ENCODE measurements around the gene AGBL3. TPM values are rescaled to one million over a fixed set of nuclear protein-coding genes. Genes with fewer than 3 reads are reported as not detected.

AGBL3 gene
- polyA plus RNA-seq, 3 donors = 0.03 to 0.20 (median 0.12) TPM

DNA sequence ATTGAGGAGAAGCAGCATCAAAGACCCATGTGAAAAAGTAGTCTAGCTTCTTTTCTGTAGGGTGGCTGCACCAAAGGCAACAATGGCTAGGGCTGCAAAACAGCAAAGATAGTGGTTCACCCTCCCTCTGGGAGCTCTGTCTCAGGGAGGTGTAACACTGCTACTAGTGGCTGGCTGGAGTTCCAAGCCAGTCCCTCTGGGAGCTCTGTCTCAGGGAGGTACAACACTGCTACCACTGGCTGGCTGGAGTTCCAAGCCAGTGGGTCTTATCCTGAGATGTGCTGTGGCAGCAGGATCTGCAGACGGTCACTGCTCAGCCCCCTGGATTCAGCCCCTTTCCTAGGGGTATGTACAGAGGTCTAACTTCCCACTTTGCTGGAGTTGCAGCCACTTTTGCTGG, 123.7 kb downstream of the AGBL3 start:
- intact Hi-C loops (cut with micrococcal nuclease) = loop anchor here in 1 of 2 donors (10.0 kb wide), 1 partner anchor 55 kb away; no protein-coding TSS in a partner anchor
- Histone ChIP-seq H3K4me3 (replicated peaks in 1 of 3; ENCODE audit: low read depth in 2 of 3, low read length in 3 of 3) (no peak overlapping the region), H3K9me3 (replicated peaks in 1 of 2; ENCODE audit: control insufficient read depth in 1 of 2, insufficient read depth in 1 of 2, low read length in 2 of 2) (no peaks in the 10 kb centered on the region), H3K27ac (ENCODE audit: low read depth in 1 of 2, low read length in 2 of 2) (no peak overlapping the region), H4K20me1 (ENCODE audit: insufficient read depth, low read length) (no peaks in the 10 kb centered on the region), H3K4me2 (replicated peaks; ENCODE audit: extremely low read depth, low read length, poor library complexity, severe bottlenecking) (no peak overlapping the region), H3K36me3 (replicated peaks in 1 of 2; ENCODE audit: control insufficient read depth in 1 of 2, insufficient read depth in 2 of 2, low read length in 2 of 2) (no peaks in the 10 kb centered on the region), H3K27me3 (ENCODE audit: control insufficient read depth in 2 of 2, insufficient read depth in 2 of 2, low read length in 2 of 2) (no peaks in the 10 kb centered on the region), H3K4me1 (ENCODE audit: control insufficient read depth in 1 of 2, insufficient read depth in 2 of 2, low read length in 2 of 2) (no peaks in the 10 kb centered on the region), H3K9ac (ENCODE audit: insufficient read depth, low read length, poor library complexity, severe bottlenecking) (no peak overlapping the region), H2AFZ (ENCODE audit: insufficient read depth, low read depth, low read length, poor library complexity, severe bottlenecking) (no peak overlapping the region), H3K79me2 (ENCODE audit: insufficient read depth, low read length) (no peaks in the 10 kb centered on the region)
- peaks cover 0 to 7% (median 4%) of the 10 kb centered on the region in 7 donors for H3K9me3 Mint-ChIP-seq
- no peaks in the 10 kb centered on the region for H3K27me3 Mint-ChIP-seq (ENCODE audit: low read depth in 3 of 3)
- no peak overlapping the region for H3K4me3 Mint-ChIP-seq
- WGBS (ENCODE audit: insufficient coverage) = 90% methylated on average over 1 of the region's 1 CpG
- TF ChIP-seq, protein P1, sequence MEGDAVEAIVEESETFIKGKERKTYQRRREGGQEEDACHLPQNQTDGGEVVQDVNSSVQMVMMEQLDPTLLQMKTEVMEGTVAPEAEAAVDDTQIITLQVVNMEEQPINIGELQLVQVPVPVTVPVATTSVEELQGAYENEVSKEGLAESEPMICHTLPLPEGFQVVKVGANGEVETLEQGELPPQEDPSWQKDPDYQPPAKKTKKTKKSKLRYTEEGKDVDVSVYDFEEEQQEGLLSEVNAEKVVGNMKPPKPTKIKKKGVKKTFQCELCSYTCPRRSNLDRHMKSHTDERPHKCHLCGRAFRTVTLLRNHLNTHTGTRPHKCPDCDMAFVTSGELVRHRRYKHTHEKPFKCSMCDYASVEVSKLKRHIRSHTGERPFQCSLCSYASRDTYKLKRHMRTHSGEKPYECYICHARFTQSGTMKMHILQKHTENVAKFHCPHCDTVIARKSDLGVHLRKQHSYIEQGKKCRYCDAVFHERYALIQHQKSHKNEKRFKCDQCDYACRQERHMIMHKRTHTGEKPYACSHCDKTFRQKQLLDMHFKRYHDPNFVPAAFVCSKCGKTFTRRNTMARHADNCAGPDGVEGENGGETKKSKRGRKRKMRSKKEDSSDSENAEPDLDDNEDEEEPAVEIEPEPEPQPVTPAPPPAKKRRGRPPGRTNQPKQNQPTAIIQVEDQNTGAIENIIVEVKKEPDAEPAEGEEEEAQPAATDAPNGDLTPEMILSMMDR (IDR thresholded peaks at IDR 0.05) = no peak
- H3K27ac Mint-ChIP-seq = no peak overlapping the region
- no peaks in the 10 kb centered on the region for H3K36me3 Mint-ChIP-seq
- no peak for DNase-seq
- H3K4me1 Mint-ChIP-seq = no peaks in the 10 kb centered on the region

- Histone ChIP-seq H3K4me2 (replicated peaks; ENCODE audit: extremely low read depth, low read length, poor library complexity, severe bottlenecking) (no peak overlapping the region), H3K9me3 (replicated peaks in 1 of 2; ENCODE audit: control insufficient read depth in 1 of 2, insufficient read depth in 1 of 2, low read length in 2 of 2) (no peaks in the 10 kb centered on the region), H3K36me3 (replicated peaks in 1 of 2; ENCODE audit: control insufficient read depth in 1 of 2, insufficient read depth in 2 of 2, low read length in 2 of 2) (no peaks in the 10 kb centered on the region), H3K27ac (ENCODE audit: low read depth in 1 of 2, low read length in 2 of 2) (no peak overlapping the region), H4K20me1 (ENCODE audit: insufficient read depth, low read length) (no peaks in the 10 kb centered on the region), H3K4me1 (ENCODE audit: control insufficient read depth in 1 of 2, insufficient read depth in 2 of 2, low read length in 2 of 2) (no peaks in the 10 kb centered on the region), H3K79me2 (ENCODE audit: insufficient read depth, low read length) (no peaks in the 10 kb centered on the region), H3K27me3 (ENCODE audit: control insufficient read depth in 2 of 2, insufficient read depth in 2 of 2, low read length in 2 of 2) (no peaks in the 10 kb centered on the region), H3K4me3 (replicated peaks in 1 of 3; ENCODE audit: low read depth in 2 of 3, low read length in 3 of 3) (no peak overlapping the region), H2AFZ (ENCODE audit: insufficient read depth, low read depth, low read length, poor library complexity, severe bottlenecking) (no peak overlapping the region), H3K9ac (ENCODE audit: insufficient read depth, low read length, poor library complexity, severe bottlenecking) (no peak overlapping the region)
- DNase-seq = peak in 2 of 3 donors; percentile 14 to 17
- H3K4me1 Mint-ChIP-seq = no peaks in the 10 kb centered on the region
- TF ChIP-seq, protein P1 (IDR thresholded peaks at IDR 0.05) = no peak
- intact Hi-C loops (cut with micrococcal nuclease) = loop anchor here in 1 of 2 donors (10.0 kb wide), 1 partner anchor 53 kb away; no protein-coding TSS in a partner anchor
- no peaks in the 10 kb centered on the region for H3K27me3 Mint-ChIP-seq (ENCODE audit: low read depth in 3 of 3)
- no peak overlapping the region for H3K4me3 Mint-ChIP-seq
- H3K9me3 Mint-ChIP-seq = peaks cover 0 to 7% (median 0%) of the 10 kb centered on the region in 7 donors
- H3K36me3 Mint-ChIP-seq = no peaks in the 10 kb centered on the region
- WGBS (ENCODE audit: insufficient coverage) = no CpG with 5 or more reads among the region's 2 CpGs
- H3K27ac Mint-ChIP-seq = no peak overlapping the region
Observed at GRCh38 chr7:135111379-135111778, 125.1 kb downstream of the AGBL3 start.
